Omental fat pad (tissue), 4 donors: ENCODE results near the gene MTA1. TPM values are rescaled to one million over a fixed set of nuclear protein-coding genes. Genes with fewer than 3 reads are reported as not detected.

Source experiments
- ATAC-seq: fragments of 150-250 bp; one replicate; pipeline ENCODE4 v1.9.1; 2016; ENCODE audit warnings: mild to moderate bottlenecking, moderate library complexity; ENCODE audit not compliant: low FRiP score
- DNase-seq: peaks from one replicate; pipeline ENCODE4 v3.0.0-alpha.2; 2019; ENCODE audit warnings: low spot score
- total RNA-seq, 4 donors: library from RNA; depleted of rRNA; stranded (reverse); fragments of >200 nt; gene quantifications; one replicate each; pipeline ENCODE4 v1.1.0, GENCODE V29; 2016
- TF ChIP-seq, protein P1 (sequence below), 3 donors: fragments of 450-650 bp; IDR thresholded peaks; one replicate each; pipeline ENCODE4 v1.5.1; 2016 to 2017; ENCODE audit warnings: antibody characterized with exemption in 3 of 3, mild to moderate bottlenecking in 3 of 3, moderate library complexity in 2 of 3

Gene MTA1
- total RNA-seq, 4 donors from 2014 or later, result 35.4 to 72.5 (median 59.7) TPM

DNA sequence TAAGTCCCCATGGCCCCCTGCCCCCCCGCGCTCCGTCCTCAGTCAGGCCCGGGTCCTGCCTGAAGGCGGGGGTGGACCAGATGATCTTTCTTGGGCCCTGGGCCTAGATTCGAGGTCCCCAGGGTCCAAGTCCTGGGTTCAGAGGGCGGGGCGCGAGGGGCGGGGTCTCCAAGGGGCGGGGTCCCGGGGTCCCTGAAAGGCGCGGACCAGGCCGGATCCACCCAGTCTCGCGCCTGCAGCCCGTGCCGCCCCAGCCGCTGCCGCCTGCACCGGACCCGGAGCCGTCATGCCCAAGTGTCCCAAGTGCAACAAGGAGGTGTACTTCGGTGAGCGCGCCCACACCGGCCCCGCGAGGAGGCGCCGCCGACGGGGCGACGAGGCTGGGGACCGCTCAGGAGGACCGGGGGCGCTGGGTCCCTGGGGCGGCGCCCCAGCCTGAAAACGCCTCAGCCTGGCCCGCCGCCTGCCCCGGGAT lies 67.4 kb downstream of the MTA1 start:
- ATAC-seq, result no peak
- no peak for DNase-seq

GRCh38 chr14:105487449-105487985 lies 67.9 kb downstream of the MTA1 start:
- ATAC-seq (no peak), DNase-seq (no peak)
- TF ChIP-seq, protein P1, sequence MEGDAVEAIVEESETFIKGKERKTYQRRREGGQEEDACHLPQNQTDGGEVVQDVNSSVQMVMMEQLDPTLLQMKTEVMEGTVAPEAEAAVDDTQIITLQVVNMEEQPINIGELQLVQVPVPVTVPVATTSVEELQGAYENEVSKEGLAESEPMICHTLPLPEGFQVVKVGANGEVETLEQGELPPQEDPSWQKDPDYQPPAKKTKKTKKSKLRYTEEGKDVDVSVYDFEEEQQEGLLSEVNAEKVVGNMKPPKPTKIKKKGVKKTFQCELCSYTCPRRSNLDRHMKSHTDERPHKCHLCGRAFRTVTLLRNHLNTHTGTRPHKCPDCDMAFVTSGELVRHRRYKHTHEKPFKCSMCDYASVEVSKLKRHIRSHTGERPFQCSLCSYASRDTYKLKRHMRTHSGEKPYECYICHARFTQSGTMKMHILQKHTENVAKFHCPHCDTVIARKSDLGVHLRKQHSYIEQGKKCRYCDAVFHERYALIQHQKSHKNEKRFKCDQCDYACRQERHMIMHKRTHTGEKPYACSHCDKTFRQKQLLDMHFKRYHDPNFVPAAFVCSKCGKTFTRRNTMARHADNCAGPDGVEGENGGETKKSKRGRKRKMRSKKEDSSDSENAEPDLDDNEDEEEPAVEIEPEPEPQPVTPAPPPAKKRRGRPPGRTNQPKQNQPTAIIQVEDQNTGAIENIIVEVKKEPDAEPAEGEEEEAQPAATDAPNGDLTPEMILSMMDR (IDR thresholded peaks at IDR 0.05), result no peak

More for the DNA sequence above, 67.4 kb downstream of the MTA1 start:
- TF ChIP-seq, protein P1 (IDR thresholded peaks at IDR 0.05), result no peak

DNA sequence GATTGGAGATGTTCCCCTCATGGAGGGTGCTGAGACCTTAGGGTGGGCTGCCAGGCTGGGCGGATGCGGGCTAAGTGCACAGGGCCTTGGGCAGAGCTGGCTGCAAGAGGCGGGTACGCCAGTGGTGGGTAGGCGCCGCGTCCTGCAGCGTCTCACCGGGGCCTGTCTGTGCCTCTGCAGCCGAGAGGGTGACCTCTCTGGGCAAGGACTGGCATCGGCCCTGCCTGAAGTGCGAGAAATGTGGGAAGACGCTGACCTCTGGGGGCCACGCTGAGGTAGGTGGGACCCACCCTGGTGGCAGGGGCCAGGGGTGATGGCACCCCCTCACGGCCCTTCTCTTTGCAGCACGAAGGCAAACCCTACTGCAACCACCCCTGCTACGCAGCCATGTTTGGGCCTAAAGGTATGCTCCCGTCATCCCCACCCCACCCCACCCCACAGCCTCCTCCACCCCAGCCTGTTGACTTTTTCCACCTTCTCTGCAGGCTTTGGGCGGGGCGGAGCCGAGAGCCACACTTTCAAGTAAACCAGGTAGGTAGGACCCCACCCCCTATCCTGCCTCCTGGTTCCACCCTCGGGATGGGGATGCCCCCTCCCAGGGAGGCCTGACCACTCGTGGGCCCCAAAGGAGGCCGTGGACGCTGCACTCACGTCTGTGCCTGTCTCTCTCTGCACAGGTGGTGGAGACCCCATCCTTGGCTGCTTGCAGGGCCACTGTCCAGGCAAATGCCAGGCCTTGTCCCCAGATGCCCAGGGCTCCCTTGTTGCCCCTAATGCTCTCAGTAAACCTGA lies 68.6 kb downstream of the MTA1 start:
- ATAC-seq, result no peak
- TF ChIP-seq, protein P1 (IDR thresholded peaks at IDR 0.05), result no peak
- no peak for DNase-seq

GRCh38 chr14:105488781-105489541 lies 69.3 kb downstream of the MTA1 start:
- ATAC-seq (no peak), DNase-seq (no peak)
- TF ChIP-seq, protein P1 (IDR thresholded peaks at IDR 0.05), result no peak

GRCh38 chr14:105489542-105490266 lies 70.1 kb downstream of the MTA1 start:
- DNase-seq (peak; percentile 67), ATAC-seq (peak; percentile 8)
- TF ChIP-seq, protein P1 (IDR thresholded peaks at IDR 0.05), result peak in 1 of 3 donors; percentile 11

- TF ChIP-seq, protein P1 (IDR thresholded peaks at IDR 0.05), result no peak
- DNase-seq, result no peak
- ATAC-seq, result no peak
These were observed 70.6 kb downstream of the MTA1 start for GRCh38 chr14:105490267-105490571.
